Ishikawa (cell line): ENCODE data around the gene FAM98B.

ENCODE experiments used
- CEBPB ChIP-seq: IDR thresholded peaks from 2 replicates; pipeline ENCODE4 v1.6.1; 2012
- CREB1 ChIP-seq: IDR thresholded peaks from 2 replicates; pipeline ENCODE4 v1.6.1; 2012; ENCODE audit warnings: low read depth
- EGR1 ChIP-seq: IDR thresholded peaks from 2 replicates; pipeline ENCODE4 v1.6.1; 2012
- EP300 ChIP-seq: IDR thresholded peaks from 2 replicates; pipeline ENCODE4 v1.6.1; 2012; ENCODE audit warnings: borderline replicate concordance
- FOXM1 ChIP-seq: IDR thresholded peaks from 2 replicates; pipeline ENCODE4 v1.6.1; 2012; ENCODE audit warnings: low read depth, borderline replicate concordance
- MAX ChIP-seq: IDR thresholded peaks from 2 replicates; pipeline ENCODE4 v1.6.1; 2012
- NFIC ChIP-seq: IDR thresholded peaks from 2 replicates; pipeline ENCODE4 v1.6.1; 2012
- RAD21 ChIP-seq: IDR thresholded peaks from 2 replicates; pipeline ENCODE4 v1.6.1; 2012; ENCODE audit warnings: low read depth
- REST ChIP-seq: IDR thresholded peaks from 2 replicates; pipeline ENCODE4 v1.6.1; 2012; ENCODE audit warnings: low read depth, mild to moderate bottlenecking
- TAF1 ChIP-seq: IDR thresholded peaks from 2 replicates; pipeline ENCODE4 v1.6.1; 2012; ENCODE audit warnings: low read depth, mild to moderate bottlenecking
- TCF12 ChIP-seq: IDR thresholded peaks from 2 replicates; pipeline ENCODE4 v1.6.1; 2012; ENCODE audit warnings: low read depth
- TEAD4 ChIP-seq: IDR thresholded peaks from 2 replicates; pipeline ENCODE4 v1.6.1; 2012
- YY1 ChIP-seq: IDR thresholded peaks from 2 replicates; pipeline ENCODE4 v1.6.1; 2012; ENCODE audit warnings: low read depth
- ZBTB7A ChIP-seq: IDR thresholded peaks from 2 replicates; pipeline ENCODE4 v1.6.1; 2012; ENCODE audit warnings: low read depth
- TF ChIP-seq, protein P1 (sequence below): IDR thresholded peaks from 2 replicates; pipeline ENCODE4 v1.6.1; 2012

Gene FAM98B

GRCh38 chr15:38479266-38479665 lies 25.3 kb downstream of the FAM98B start:
- TF ChIP-seq EGR1 (no peak), CREB1 (no peak), CEBPB (no peak), ZBTB7A (no peak), EP300 (no peak), REST (no peak)
- TF ChIP-seq, protein P1, sequence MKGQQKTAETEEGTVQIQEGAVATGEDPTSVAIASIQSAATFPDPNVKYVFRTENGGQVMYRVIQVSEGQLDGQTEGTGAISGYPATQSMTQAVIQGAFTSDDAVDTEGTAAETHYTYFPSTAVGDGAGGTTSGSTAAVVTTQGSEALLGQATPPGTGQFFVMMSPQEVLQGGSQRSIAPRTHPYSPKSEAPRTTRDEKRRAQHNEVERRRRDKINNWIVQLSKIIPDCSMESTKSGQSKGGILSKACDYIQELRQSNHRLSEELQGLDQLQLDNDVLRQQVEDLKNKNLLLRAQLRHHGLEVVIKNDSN: no peak

- TF ChIP-seq RAD21: no peak
- TF ChIP-seq TCF12: no peak
- TF ChIP-seq CREB1: no peak
- no peak for TF ChIP-seq FOXM1
- no peak for TF ChIP-seq TEAD4
- TF ChIP-seq EP300: no peak
- TF ChIP-seq MAX: no peak
- no peak for TF ChIP-seq ZBTB7A
These were observed 25.8 kb downstream of the FAM98B start for GRCh38 chr15:38479756-38480155.

DNA sequence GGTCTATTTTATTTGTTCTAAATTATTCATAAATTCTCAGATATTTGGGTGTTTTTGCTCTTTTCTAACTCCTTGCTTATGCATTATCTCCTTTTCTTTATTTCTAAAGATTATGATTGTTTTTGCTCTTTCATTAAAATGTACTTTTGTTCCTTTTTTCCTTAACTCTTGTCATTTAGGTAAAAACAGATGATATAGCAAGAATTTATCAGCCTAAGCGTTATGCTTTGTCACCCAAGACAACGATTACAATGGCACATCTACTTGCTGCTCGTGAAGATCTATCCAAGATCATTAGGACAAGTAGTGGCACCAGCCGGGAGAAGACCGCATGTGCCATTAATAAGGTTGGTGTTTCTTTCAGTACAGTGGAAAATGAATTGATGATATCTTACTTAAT lies 27.2 kb downstream of the FAM98B start:
- TF ChIP-seq EP300 (no peak), EGR1 (no peak), TEAD4 (no peak), MAX (no peak)
- TF ChIP-seq, protein P1: no peak

DNA sequence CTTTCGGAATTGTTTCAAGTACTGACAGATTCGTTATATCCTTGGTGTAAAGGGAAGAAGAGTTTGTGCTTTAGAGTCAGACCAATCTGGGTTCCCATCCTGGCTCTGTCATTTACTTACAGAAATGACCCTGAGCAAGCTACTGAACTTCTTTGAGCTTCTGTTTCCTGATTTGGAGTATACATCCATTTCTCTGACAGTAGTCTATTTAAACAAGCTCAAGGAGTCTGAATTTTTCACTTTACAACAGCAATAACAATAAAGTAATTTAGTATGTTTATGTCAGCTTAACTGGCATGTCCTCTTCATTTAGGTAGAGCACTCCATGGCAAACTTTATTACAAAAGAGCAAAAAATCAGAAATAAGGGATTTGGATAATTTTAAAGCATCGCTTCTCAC lies 27.8 kb downstream of the FAM98B start:
- TF ChIP-seq TCF12: no peak
- no peak for TF ChIP-seq CREB1
- no peak for TF ChIP-seq ZBTB7A
- TF ChIP-seq FOXM1: no peak
- TF ChIP-seq CEBPB: no peak
- no peak for TF ChIP-seq TEAD4

DNA sequence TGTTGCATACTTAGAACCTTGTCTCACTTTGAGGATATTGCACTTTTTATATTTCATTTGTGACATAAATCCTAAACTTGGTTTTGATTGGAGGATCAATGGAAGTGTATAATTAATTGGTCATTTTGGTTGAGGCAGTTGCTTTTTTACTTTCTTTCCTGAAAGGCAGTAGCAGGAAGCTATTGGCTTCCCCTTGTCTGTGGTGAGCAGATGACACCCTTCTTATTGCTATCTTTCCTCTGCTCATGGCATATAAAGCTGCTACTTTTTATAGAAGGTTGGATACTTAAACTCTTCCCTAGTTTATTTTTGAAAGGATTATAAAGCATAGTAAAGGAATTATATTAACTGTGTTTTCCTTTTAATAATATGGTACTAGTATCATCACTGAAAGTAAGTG lies 28.6 kb downstream of the FAM98B start:
- TF ChIP-seq, protein P1: no peak
- no peak for TF ChIP-seq MAX
- no peak for TF ChIP-seq CEBPB
- TF ChIP-seq REST: no peak
- no peak for TF ChIP-seq RAD21
- TF ChIP-seq EP300: no peak
- TF ChIP-seq NFIC: no peak
- no peak for TF ChIP-seq TCF12
- no peak for TF ChIP-seq ZBTB7A
- TF ChIP-seq CREB1: no peak
- no peak for TF ChIP-seq FOXM1
- TF ChIP-seq EGR1: no peak
- TF ChIP-seq YY1: no peak
- TF ChIP-seq TEAD4: no peak
- no peak for TF ChIP-seq TAF1

DNA sequence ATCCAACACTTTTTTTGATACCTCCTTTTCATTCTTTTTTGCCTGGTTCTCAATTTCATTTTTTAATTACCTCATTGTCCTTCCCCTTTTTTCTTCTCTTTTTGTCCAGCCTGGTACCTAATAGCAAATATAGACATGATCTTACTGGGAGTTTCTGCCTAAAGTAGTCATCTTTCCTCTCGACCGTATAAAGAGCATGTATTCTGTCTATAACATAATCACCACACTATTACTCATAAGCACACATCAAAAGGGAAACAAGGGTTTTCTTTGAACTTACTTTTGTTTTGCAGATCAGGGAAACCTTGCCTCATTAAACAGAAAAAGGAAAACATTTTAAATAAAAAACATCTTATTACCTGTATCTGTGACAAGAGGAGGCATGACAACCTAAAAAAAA lies 33.0 kb downstream of the FAM98B start:
- TF ChIP-seq CEBPB: no peak
- no peak for TF ChIP-seq RAD21
- TF ChIP-seq REST: no peak
- no peak for TF ChIP-seq MAX
- no peak for TF ChIP-seq EP300
- TF ChIP-seq ZBTB7A: no peak
- TF ChIP-seq EGR1: no peak
- no peak for TF ChIP-seq YY1
- TF ChIP-seq NFIC: no peak
- TF ChIP-seq CREB1: no peak
- no peak for TF ChIP-seq TCF12
